Body of pancreas (tissue), 4 donors: ENCODE measurements around the gene LEP. TPM values are rescaled to one million over a fixed set of nuclear protein-coding genes. Genes with fewer than 3 reads are reported as not detected.

Experiments
- ATAC-seq: fragments of 150-250 bp; one replicate; pipeline ENCODE4 v1.9.1; 2016
- DNase-seq, 4 donors: peaks; one replicate each; pipeline ENCODE4 v3.0.0-alpha.2; 2019
- H3K27ac ChIP-seq, 4 donors: fragments of 200-600 bp; sonication (generic); 1 replicate in 3 of 4; 2 replicates in 1 of 4; pipeline versions ENCODE4 v1.5.1 to v1.6.1; 2016 to 2019; ENCODE audit warnings: mild to moderate bottlenecking in 1 of 4, mixed read lengths in 1 of 4, moderate library complexity in 1 of 4
- H3K27me3 ChIP-seq, 2 donors: fragments of 200-600 bp; sonication (generic); one replicate each; pipeline ENCODE4 v1.6.0; 2016; ENCODE audit warnings: mild to moderate bottlenecking in 1 of 2
- H3K36me3 ChIP-seq, 2 donors: fragments of 200-600 bp; sonication (generic); replicated peaks in 1 of 2; 2 replicates each; pipeline ENCODE4 v1.5.1; 2016; ENCODE audit warnings: low read depth in 2 of 2; ENCODE audit not compliant: insufficient read depth in 1 of 2
- H3K4me1 ChIP-seq: fragments of 200-600 bp; sonication (generic); one replicate; pipeline ENCODE4 v1.6.0; 2016
- H3K4me3 ChIP-seq, 2 donors: fragments of 200-600 bp; sonication (generic); 1 replicate in 1 of 2; 2 replicates in 1 of 2; pipeline ENCODE4 v1.5.1; 2016 to 2019
- H3K9me3 ChIP-seq, 3 donors: fragments of 200-600 bp; sonication (generic); 1 replicate in 2 of 3; 2 replicates in 1 of 3; pipeline ENCODE4 v1.5.1; 2016
- CTCF ChIP-seq, 7 experiments: fragments of 450-650 bp in 4 of 7; fragments of 200-600 bp in 3 of 7; sonication (generic) in 3 of 7; IDR thresholded peaks; one replicate each; pipeline ENCODE4 v1.5.1; 2016 to 2019; ENCODE audit warnings: antibody characterized with exemption in 7 of 7
- POLR2A ChIP-seq, 3 donors: fragments of 450-650 bp; IDR thresholded peaks; one replicate each; pipeline ENCODE4 v1.6.1; 2016; ENCODE audit warnings: antibody characterized with exemption in 3 of 3, mild to moderate bottlenecking in 2 of 3
- WGBS, 2 donors: methylation state at CpG; one replicate each; pipeline ENCODE4 v1.1.5; 2017; 5-methylcytosine and 5-hydroxymethylcytosine counted together
- intact Hi-C: fragments of 100-400 bp; cut with DNase I; formaldehyde crosslinking; loops from one replicate; pipeline ENCODE4 v1.15.1; 2023
- total RNA-seq, 2 donors: library from RNA; depleted of rRNA; stranded (reverse); fragments of >200 nt; gene quantifications; one replicate each; pipeline ENCODE4 v1.1.0, GENCODE V29; 2016

LEP gene
- total RNA-seq, 2 donors from 2014 or later = 1.8 to 72.8 TPM

- intact Hi-C loops = no loop called here
- ATAC-seq (no peak), DNase-seq (no peak)
- Histone ChIP-seq H3K4me3 (no peak overlapping the region), H3K9me3 (peaks cover 0 to 18% (median 0%) of the 10 kb centered on the region in 3 donors), H3K27ac (no peak overlapping the region), H3K4me1 (no peaks in the 10 kb centered on the region), H3K27me3 (peaks cover 0 to 9% of the 10 kb centered on the region in 2 donors), H3K36me3 (no peaks in the 10 kb centered on the region)
- TF ChIP-seq CTCF (IDR thresholded peaks at IDR 0.05) (no peak), POLR2A (IDR thresholded peaks at IDR 0.05) (no peak)
- WGBS, 2 donors = 80 to 84% methylated on average over 5 to 11 of the region's 11 CpGs
These were observed 1.6 kb downstream of the LEP start for GRCh38 chr7:128242661-128243060.

- intact Hi-C loops = no loop called here
These were observed 2.2 kb downstream of the LEP start for GRCh38 chr7:128243273-128243672.

GRCh38 chr7:128244861-128245260 lies 3.8 kb downstream of the LEP start:
- intact Hi-C loops = no loop called here
- peaks cover 0 to 9% of the 10 kb centered on the region in 2 donors for H3K27me3 ChIP-seq
- no peak for TF ChIP-seq CTCF (IDR thresholded peaks at IDR 0.05)
- TF ChIP-seq POLR2A (IDR thresholded peaks at IDR 0.05) = no peak
- no peaks in the 10 kb centered on the region for H3K4me1 ChIP-seq
- H3K4me3 ChIP-seq = no peak overlapping the region
- peaks cover 0 to 8% (median 0%) of the 10 kb centered on the region in 3 donors for H3K9me3 ChIP-seq
- DNase-seq (no peak), ATAC-seq (no peak)
- H3K27ac ChIP-seq = no peak overlapping the region
- H3K36me3 ChIP-seq = no peaks in the 10 kb centered on the region
- WGBS, 2 donors = 81 to 84% methylated on average over 3 of the region's 3 CpGs

More at GRCh38 chr7:128243273-128243672, 2.2 kb downstream of the LEP start:
- TF ChIP-seq CTCF (IDR thresholded peaks at IDR 0.05) (no peak), POLR2A (IDR thresholded peaks at IDR 0.05) (no peak)
- no peak for DNase-seq
- ATAC-seq = no peak
- WGBS, 2 donors = 68 to 80% methylated on average over 7 of the region's 7 CpGs
- Histone ChIP-seq H3K27ac (no peak overlapping the region), H3K9me3 (peaks cover 0 to 18% (median 0%) of the 10 kb centered on the region in 3 donors), H3K36me3 (no peaks in the 10 kb centered on the region), H3K27me3 (peaks cover 0 to 9% of the 10 kb centered on the region in 2 donors), H3K4me3 (no peak overlapping the region), H3K4me1 (no peaks in the 10 kb centered on the region)

- ATAC-seq = no peak
- H3K27me3 ChIP-seq = no peaks in the 10 kb centered on the region
- 84 to 93% methylated on average over 5 of the region's 5 CpGs for WGBS, 2 donors
- no peak overlapping the region for H3K4me3 ChIP-seq
- no peak overlapping the region for H3K27ac ChIP-seq
- no peak for TF ChIP-seq POLR2A (IDR thresholded peaks at IDR 0.05)
- TF ChIP-seq CTCF (IDR thresholded peaks at IDR 0.05) = no peak
- DNase-seq = no peak
- H3K9me3 ChIP-seq = no peaks in the 10 kb centered on the region
- intact Hi-C loops = no loop called here
- no peaks in the 10 kb centered on the region for H3K4me1 ChIP-seq
- H3K36me3 ChIP-seq = no peaks in the 10 kb centered on the region
These were observed 6.0 kb downstream of the LEP start for GRCh38 chr7:128247108-128247507.

GRCh38 chr7:128247640-128248194 lies 6.6 kb downstream of the LEP start:
- TF ChIP-seq POLR2A (IDR thresholded peaks at IDR 0.05) (no peak), CTCF (IDR thresholded peaks at IDR 0.05) (no peak)

More at GRCh38 chr7:128247640-128248194, 6.6 kb downstream of the LEP start:
- no peaks in the 10 kb centered on the region for H3K27me3 ChIP-seq
- no peaks in the 10 kb centered on the region for H3K9me3 ChIP-seq
- no peak for DNase-seq
- no peak overlapping the region for H3K4me3 ChIP-seq
- intact Hi-C loops = no loop called here
- WGBS, 2 donors = 67 to 71% methylated on average over 7 of the region's 7 CpGs
- ATAC-seq = no peak
- H3K36me3 ChIP-seq = no peaks in the 10 kb centered on the region
- no peak overlapping the region for H3K27ac ChIP-seq
- no peaks in the 10 kb centered on the region for H3K4me1 ChIP-seq
